SKM-1 (cell line): Measurements from ENCODE around the gene SERPINA5.
"Not testable (repeated sequence)": the region's sequence is repeated elsewhere in the genome, so short reads cannot be mapped to it uniquely, and the experiment has no call there.

Experiments used
- DNase-seq: peaks from one replicate; lab custom pipeline; 2025; ENCODE audit not compliant: unreplicated experiment; lab: John Stamatoyannopoulos, UW

SERPINA5 gene

GRCh38 chr14:94598816-94599655, 17.8 kb downstream of the SERPINA5 start:
- DNase-seq: no peak

GRCh38 chr14:94599656-94600004, 18.4 kb downstream of the SERPINA5 start:
- DNase-seq: no peak

DNA sequence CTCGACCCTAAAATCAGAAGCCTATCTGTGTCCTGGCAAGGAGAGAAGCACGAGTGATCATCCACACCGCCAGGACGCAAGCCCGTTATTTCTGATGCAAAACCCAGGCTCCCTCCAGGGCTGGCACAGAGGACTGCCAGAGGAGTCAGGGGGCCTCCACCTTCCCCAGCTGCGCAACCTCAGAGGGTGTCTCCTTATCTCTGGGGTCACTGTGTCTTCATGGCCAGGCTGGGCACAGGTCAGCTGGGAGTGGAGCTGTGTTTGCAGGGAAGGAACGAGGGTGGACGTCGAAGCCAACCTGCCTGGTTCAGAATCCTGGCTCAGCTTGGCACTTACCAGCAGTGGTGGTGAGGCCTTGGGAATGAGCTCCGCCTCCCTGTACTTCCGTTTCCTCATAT, 18.9 kb downstream of the SERPINA5 start:
- DNase-seq: no peak

GRCh38 chr14:94601884-94602391, 20.7 kb downstream of the SERPINA5 start:
- DNase-seq: no peak

- DNase-seq: no peak
Measured at GRCh38 chr14:94602722-94603121, 21.5 kb downstream of the SERPINA5 start.

- no peak for DNase-seq
Measured at GRCh38 chr14:94605361-94605760, 24.1 kb downstream of the SERPINA5 start.

GRCh38 chr14:94608966-94609365, 27.7 kb downstream of the SERPINA5 start:
- DNase-seq: not testable (repeated sequence)

- DNase-seq: no peak
Measured at GRCh38 chr14:94611179-94611578, 30.0 kb downstream of the SERPINA5 start.

- DNase-seq: no peak
Measured at GRCh38 chr14:94612174-94612573, 30.9 kb downstream of the SERPINA5 start, which contains the start of gene SERPINA3. Gene SERPINA3 (plus strand): TSS chr14:94612391. CDS start chr14:94614442, 2,051 bp downstream.

- DNase-seq: no peak
Measured at GRCh38 chr14:94612580-94613554, 31.6 kb downstream of the SERPINA5 start.

- no peak for DNase-seq
Measured at GRCh38 chr14:94613720-94614644, 32.8 kb downstream of the SERPINA5 start.

DNA sequence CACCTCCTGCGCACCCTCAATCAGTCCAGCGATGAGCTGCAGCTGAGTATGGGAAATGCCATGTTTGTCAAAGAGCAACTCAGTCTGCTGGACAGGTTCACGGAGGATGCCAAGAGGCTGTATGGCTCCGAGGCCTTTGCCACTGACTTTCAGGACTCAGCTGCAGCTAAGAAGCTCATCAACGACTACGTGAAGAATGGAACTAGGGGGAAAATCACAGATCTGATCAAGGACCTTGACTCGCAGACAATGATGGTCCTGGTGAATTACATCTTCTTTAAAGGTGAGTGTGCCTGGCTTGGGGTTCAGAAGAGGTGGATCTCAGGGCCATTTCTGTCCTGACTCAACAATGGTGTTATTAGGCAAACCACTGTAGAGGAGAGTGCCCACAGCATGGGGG, 33.6 kb downstream of the SERPINA5 start:
- no peak for DNase-seq

GRCh38 chr14:94615254-94615653, 34.0 kb downstream of the SERPINA5 start:
- DNase-seq: no peak

GRCh38 chr14:94615823-94616570, 34.8 kb downstream of the SERPINA5 start:
- no peak for DNase-seq

DNA sequence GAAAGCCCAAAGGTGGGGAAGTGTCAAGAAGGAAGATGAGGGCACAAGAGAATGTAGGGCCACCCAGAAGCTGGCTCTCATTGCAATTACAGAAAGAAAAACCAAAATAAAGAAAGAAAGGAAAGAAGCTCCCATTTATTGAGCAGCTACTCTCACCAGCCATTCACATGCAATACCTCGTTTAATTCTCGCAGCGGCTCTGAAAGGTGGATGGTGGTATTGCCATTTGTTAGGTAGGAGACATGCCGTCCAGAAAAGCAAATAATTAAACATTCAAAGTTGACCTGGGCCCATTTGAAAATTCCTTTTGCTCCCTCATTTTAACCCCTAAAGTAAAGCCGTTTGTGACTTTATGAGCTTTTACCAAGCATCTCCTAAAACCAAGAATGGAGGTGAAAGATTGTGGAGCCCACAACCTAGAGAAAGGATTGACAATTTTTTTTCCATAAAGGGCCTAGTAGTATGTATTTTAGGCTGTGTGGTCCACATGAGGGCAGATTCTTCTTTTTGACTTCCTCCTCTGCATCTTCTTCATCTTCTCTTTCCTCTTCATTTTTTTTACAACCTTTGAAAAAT, 36.2 kb downstream of the SERPINA5 start:
- no peak for DNase-seq

- no peak for DNase-seq
Measured at GRCh38 chr14:94617988-94618822, 37.0 kb downstream of the SERPINA5 start.

- DNase-seq: no peak
Measured at GRCh38 chr14:94619297-94619696, 38.1 kb downstream of the SERPINA5 start.

DNA sequence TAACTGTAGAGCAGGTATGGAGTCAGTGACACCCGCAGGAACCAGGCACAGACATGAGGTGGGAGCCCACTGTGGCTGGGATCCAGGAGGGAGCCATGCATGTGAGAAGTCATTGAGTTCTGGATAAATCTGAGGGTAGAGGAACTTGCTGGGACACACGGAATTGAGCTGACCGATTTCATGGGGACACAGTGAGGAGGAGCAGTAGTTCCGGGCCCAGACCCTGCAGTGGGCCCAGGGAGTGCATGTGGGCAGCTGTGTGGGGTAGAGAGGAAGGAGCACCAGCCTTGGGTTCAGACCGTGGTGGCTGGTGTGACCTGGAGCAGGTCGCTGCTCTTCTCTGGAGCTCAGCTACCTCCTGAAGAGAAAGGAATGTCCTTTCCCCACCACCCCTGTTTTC, 39.4 kb downstream of the SERPINA5 start:
- no peak for DNase-seq
